Psoas muscle (tissue), 8 donors: ENCODE results near the gene DPEP2. TPM values are rescaled to one million over a fixed set of nuclear protein-coding genes. Genes with fewer than 3 reads are reported as not detected.

Experiments used
- ATAC-seq, 4 donors: fragments of 200-7000 bp; cut with Tn5 transposase; one replicate each; pipeline ENCODE4 v1.9.1; 2020; ENCODE audit warnings: moderate library complexity in 3 of 4, mild to moderate bottlenecking in 2 of 4
- DNase-seq, 2 donors: peaks; one replicate each; pipeline ENCODE4 v3.0.0-alpha.2; 2020
- H3K27ac ChIP-seq: fragments of 200-600 bp; one replicate; pipeline ENCODE4 v1.8.0; 2022
- H3K27me3 ChIP-seq, 3 donors: fragments of 200-600 bp in 1 of 3; one replicate each; pipeline versions ENCODE4 v1.6.1 to v1.8.0; 2013 to 2022; ENCODE audit warnings: low read length in 2 of 3, mild to moderate bottlenecking in 2 of 3, moderate library complexity in 1 of 3; ENCODE audit not compliant: insufficient read depth in 3 of 3
- H3K36me3 ChIP-seq, 2 donors: fragments of 200-600 bp in 1 of 2; one replicate each; pipeline versions ENCODE4 v1.6.1 to v1.8.0; 2013 to 2022; ENCODE audit warnings: low read depth in 1 of 2, mild to moderate bottlenecking in 1 of 2, moderate library complexity in 1 of 2; ENCODE audit not compliant: insufficient read depth in 1 of 2
- H3K4me1 ChIP-seq: fragments of 200-600 bp; one replicate; pipeline ENCODE4 v1.8.0; 2022
- H3K4me3 ChIP-seq: fragments of 200-600 bp; one replicate; pipeline ENCODE4 v1.8.0; 2022; ENCODE audit warnings: mild to moderate bottlenecking
- H3K9me3 ChIP-seq: fragments of 200-600 bp; one replicate; pipeline ENCODE4 v1.8.0; 2022
- CTCF ChIP-seq: fragments of 200-600 bp; IDR thresholded peaks from one replicate; pipeline ENCODE4 v1.8.0; 2022; ENCODE audit warnings: antibody characterized with exemption
- WGBS, 3 donors: extraction: QIAGEN DNeasy Blood & Tissue Kit; methylation state at CpG; one replicate each; pipeline versions ENCODE4 v1.1.6 to v1.1.7; 2013; 5-methylcytosine and 5-hydroxymethylcytosine counted together
- intact Hi-C, 2 donors: fragments of 100-400 bp; cut with DNase I; formaldehyde crosslinking; loops; one replicate each; pipeline versions ENCODE4 v1.11.0 to v1.14.2; 2022
- polyA plus RNA-seq, 3 donors: library from polyadenylated mRNA; stranded (reverse); fragments of 200-250 nt; gene quantifications; one replicate each; pipeline ENCODE4 v1.2.3, GENCODE V29; 2013
- total RNA-seq, 4 donors: library from RNA; stranded (reverse); fragmentation: NEBNext Ultra II Directional in 2 of 4; extraction: Animal tissue kit (Norgen Biotek cat#: 25700) in 2 of 4; gene quantifications; one replicate each; pipeline versions ENCODE4 v1.2.1 to v1.2.4, GENCODE V29; 2021 to 2023
- donor health status: healthy with polysubstance abuse.
- donor health status: DM: no; HTN: no; CAD: no; lungs with moderate emphysema.
- donor health status: Bipolar disorder and iron deficiency.
- donor health status: healthy.
- donor health status: DM: yes; HTN: yes; CAD: no.
- donor health status: DM: no; HTN: no; CAD: no.
- donor health status: DM: no; HTN: no; CAD: no.
- donor health status: DM: yes; HTN: yes; CAD: no.

DPEP2 gene
- total and polyA plus RNA-seq, 7 donors = 0.23 to 1.1 (median 0.28) TPM; not detected in 1

DNA sequence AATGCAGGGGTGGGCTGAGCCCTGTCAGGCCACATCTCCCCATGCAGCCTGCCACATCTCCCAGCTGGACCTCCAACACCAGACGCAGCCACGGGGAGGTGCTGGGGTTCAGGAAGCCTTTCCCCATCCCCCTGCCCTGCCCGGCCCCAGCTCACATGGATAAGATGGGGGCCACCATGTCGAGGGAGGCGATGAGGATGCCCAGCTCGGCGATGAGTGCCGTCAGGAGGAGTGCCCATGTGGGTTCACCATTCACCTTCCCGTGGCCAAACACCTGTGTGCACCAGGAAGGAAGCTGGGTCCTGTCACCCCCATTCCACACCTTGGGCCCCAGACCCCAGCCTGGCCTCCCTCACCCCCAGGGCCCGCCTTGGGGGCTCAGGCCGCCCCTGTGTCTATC is 49.6 kb downstream of the DPEP2 start:
- Histone ChIP-seq H3K27ac (no peak overlapping the region), H3K27me3 (no peaks in the 10 kb centered on the region), H3K36me3 (peaks cover 9 to 100% of the 10 kb centered on the region in 2 donors), H3K9me3 (no peaks in the 10 kb centered on the region), H3K4me3 (no peak overlapping the region), H3K4me1 (peaks cover 15% of the 10 kb centered on the region)
- TF ChIP-seq CTCF = no peak
- DNase-seq (no peak), ATAC-seq (no peak)
- intact Hi-C loops = no loop called here
- WGBS, 3 donors = 89 to 93% (median 91%) methylated on average over 11 of the region's 11 CpGs

GRCh38 chr16:67948015-67948414 is 51.3 kb downstream of the DPEP2 start:
- no peak overlapping the region for H3K4me3 ChIP-seq
- H3K27ac ChIP-seq = no peak overlapping the region
- intact Hi-C loops = no loop called here
- H3K4me1 ChIP-seq = peaks cover 19% of the 10 kb centered on the region
- 88 to 96% (median 91%) methylated on average over 15 of the region's 15 CpGs for whole genome bisulfite sequencing, 3 donors
- H3K36me3 ChIP-seq = peaks cover 9 to 98% of the 10 kb centered on the region in 2 donors
- DNase-seq = no peak
- TF ChIP-seq CTCF = no peak
- no peak for ATAC-seq
- H3K27me3 ChIP-seq = no peaks in the 10 kb centered on the region
- no peaks in the 10 kb centered on the region for H3K9me3 ChIP-seq

- no peak overlapping the region for H3K27ac ChIP-seq
- TF ChIP-seq CTCF = no peak
- ATAC-seq = no peak
- intact Hi-C loops = no loop called here
- no peaks in the 10 kb centered on the region for H3K9me3 ChIP-seq
- peaks cover 9 to 98% of the 10 kb centered on the region in 2 donors for H3K36me3 ChIP-seq
- no peak overlapping the region for H3K4me3 ChIP-seq
- peaks cover 18% of the 10 kb centered on the region for H3K4me1 ChIP-seq
- DNase-seq = no peak
- 87 to 91% (median 90%) methylated on average over 25 to 28 of the region's 28 CpGs for WGBS, 3 donors
- H3K27me3 ChIP-seq = no peaks in the 10 kb centered on the region
Observed at GRCh38 chr16:67946966-67947558, 52.2 kb downstream of the DPEP2 start.

DNA sequence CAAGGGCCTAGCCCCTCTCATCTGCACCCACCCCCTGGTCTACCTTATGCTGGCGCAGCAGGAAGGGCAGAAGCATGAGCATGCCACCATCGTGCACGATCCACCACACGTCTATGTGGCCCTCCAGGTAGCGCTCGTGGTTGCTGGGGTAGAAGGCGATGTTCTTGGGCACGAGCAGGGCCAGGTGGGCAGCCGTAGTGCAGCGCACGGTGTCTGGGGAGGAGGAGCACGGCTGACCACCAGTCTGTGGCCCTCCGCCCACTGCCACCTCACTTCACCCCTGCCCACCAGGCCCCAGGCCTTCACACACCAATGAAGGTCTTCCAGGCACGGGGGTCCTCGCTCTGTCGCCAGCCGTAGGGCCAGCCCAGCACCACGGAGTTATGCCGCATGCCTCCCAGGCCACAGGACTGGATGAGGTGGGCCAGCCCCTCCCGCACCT is 53.1 kb downstream of the DPEP2 start:
- H3K27me3 ChIP-seq = no peaks in the 10 kb centered on the region
- no peak for DNase-seq
- WGBS, 3 donors = 90 to 93% (median 92%) methylated on average over 18 to 20 of the region's 20 CpGs
- intact Hi-C loops = no loop called here
- no peak for ATAC-seq
- H3K4me3 ChIP-seq = no peak overlapping the region
- peaks cover 9% of the 10 kb centered on the region for H3K4me1 ChIP-seq
- no peak for TF ChIP-seq CTCF
- H3K36me3 ChIP-seq = peaks cover 9 to 98% of the 10 kb centered on the region in 2 donors
- no peaks in the 10 kb centered on the region for H3K9me3 ChIP-seq
- no peak overlapping the region for H3K27ac ChIP-seq
